Tibial artery (tissue), 4 donors: ENCODE measurements around the gene ZGPAT.

Experiments
- DNase-seq, 2 donors: peaks; one replicate each; pipeline ENCODE4 v3.0.0-alpha.2; 2019
- H3K27ac ChIP-seq, 2 donors: fragments of 200-600 bp; sonication (generic) in 1 of 2; 1 replicate in 1 of 2; 2 replicates in 1 of 2; pipeline ENCODE4 v1.5.1; 2018 to 2019; ENCODE audit warnings: mild to moderate bottlenecking in 1 of 2
- H3K27me3 ChIP-seq, 2 donors: fragments of 200-600 bp; sonication (generic) in 1 of 2; one replicate each; pipeline versions ENCODE4 v1.5.1 to v1.6.0; 2016 to 2019
- H3K36me3 ChIP-seq, 3 donors: fragments of 200-600 bp; sonication (generic) in 2 of 3; one replicate each; pipeline ENCODE4 v1.5.1; 2016 to 2019; ENCODE audit warnings: mild to moderate bottlenecking in 2 of 3
- H3K4me1 ChIP-seq, 4 donors: fragments of 200-600 bp; sonication (generic) in 2 of 4; 1 replicate in 3 of 4; 2 replicates in 1 of 4; pipeline ENCODE4 v1.5.1; 2016 to 2019
- H3K4me3 ChIP-seq, 2 donors: fragments of 200-600 bp; sonication (generic) in 1 of 2; 1 replicate in 1 of 2; 2 replicates in 1 of 2; pipeline ENCODE4 v1.5.1; 2018 to 2019; ENCODE audit warnings: mild to moderate bottlenecking in 2 of 2
- H3K9me3 ChIP-seq, 3 donors: fragments of 200-600 bp; sonication (generic) in 1 of 3; one replicate each; pipeline ENCODE4 v1.5.1; 2016 to 2019
- intact Hi-C: fragments of 100-400 bp; cut with DNase I; formaldehyde crosslinking; loops from one replicate; pipeline ENCODE4 v1.15.0; 2023; ENCODE audit warnings: low total_unique reads
- TF ChIP-seq, protein P1 (sequence below), 2 experiments: fragments of 200-600 bp in 1 of 2; fragments of 450-650 bp in 1 of 2; IDR thresholded peaks; one replicate each; pipeline ENCODE4 v1.5.1; 2017 to 2019; ENCODE audit warnings: antibody characterized with exemption in 2 of 2, mild to moderate bottlenecking in 1 of 2, moderate library complexity in 1 of 2

Gene ZGPAT

DNA sequence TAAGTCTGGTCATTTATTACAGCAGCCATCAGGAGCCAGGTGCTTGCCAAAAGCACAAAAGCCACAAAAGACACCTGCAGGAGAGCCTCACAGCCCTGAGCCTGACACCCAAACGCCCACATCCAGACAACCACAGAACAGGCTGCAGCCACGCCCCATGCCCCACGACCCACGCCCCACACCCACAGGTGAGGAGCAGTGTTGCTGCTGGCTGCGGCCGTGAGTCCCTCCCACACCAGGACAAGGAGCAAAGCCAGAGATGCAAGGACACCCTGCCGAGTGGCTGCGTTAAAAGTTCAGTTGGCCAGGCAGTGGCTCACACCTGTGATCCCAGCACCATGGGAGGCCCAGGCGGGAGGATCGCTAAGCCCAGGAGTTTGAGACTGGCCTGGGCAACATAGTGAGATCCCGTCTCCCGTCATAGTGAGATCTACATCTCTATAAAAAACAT, 74.7 kb downstream of the ZGPAT start:
- DNase-seq = no peak
- H3K27ac ChIP-seq = no peak overlapping the region
- no peaks in the 10 kb centered on the region for H3K4me1 ChIP-seq
- no peaks in the 10 kb centered on the region for H3K36me3 ChIP-seq
- no peaks in the 10 kb centered on the region for H3K27me3 ChIP-seq
- H3K4me3 ChIP-seq = no peak overlapping the region
- no peaks in the 10 kb centered on the region for H3K9me3 ChIP-seq
- intact Hi-C loops = no loop called here
- TF ChIP-seq, protein P1, sequence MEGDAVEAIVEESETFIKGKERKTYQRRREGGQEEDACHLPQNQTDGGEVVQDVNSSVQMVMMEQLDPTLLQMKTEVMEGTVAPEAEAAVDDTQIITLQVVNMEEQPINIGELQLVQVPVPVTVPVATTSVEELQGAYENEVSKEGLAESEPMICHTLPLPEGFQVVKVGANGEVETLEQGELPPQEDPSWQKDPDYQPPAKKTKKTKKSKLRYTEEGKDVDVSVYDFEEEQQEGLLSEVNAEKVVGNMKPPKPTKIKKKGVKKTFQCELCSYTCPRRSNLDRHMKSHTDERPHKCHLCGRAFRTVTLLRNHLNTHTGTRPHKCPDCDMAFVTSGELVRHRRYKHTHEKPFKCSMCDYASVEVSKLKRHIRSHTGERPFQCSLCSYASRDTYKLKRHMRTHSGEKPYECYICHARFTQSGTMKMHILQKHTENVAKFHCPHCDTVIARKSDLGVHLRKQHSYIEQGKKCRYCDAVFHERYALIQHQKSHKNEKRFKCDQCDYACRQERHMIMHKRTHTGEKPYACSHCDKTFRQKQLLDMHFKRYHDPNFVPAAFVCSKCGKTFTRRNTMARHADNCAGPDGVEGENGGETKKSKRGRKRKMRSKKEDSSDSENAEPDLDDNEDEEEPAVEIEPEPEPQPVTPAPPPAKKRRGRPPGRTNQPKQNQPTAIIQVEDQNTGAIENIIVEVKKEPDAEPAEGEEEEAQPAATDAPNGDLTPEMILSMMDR (IDR thresholded peaks at IDR 0.05) = no peak

DNA sequence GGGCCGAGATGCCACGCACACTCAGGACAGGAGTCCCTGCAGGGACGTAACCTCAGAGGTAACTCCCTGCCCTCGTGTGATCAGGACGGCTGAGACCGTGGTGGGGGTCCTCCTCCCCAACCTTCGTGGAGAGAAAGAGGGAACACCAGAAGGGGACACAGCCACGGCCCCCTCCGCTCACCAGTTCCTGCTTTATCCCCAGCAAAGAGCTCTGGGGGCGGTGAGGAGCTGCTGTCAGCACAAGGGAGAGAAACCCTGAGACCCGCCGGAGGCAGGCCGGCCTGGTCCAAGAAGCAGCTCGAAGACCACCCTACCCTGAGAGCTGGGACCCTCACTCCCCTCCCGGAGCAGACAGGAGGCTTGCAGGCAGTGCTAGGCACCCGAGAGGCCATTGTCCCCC, 76.1 kb downstream of the ZGPAT start:
- no peaks in the 10 kb centered on the region for H3K9me3 ChIP-seq
- TF ChIP-seq, protein P1 (IDR thresholded peaks at IDR 0.05) = no peak
- no peak overlapping the region for H3K4me3 ChIP-seq
- no peak for DNase-seq
- peaks cover 0 to 3% (median 0%) of the 10 kb centered on the region in 3 donors for H3K36me3 ChIP-seq
- H3K27me3 ChIP-seq = no peaks in the 10 kb centered on the region
- no peaks in the 10 kb centered on the region for H3K4me1 ChIP-seq
- no peak overlapping the region for H3K27ac ChIP-seq
- intact Hi-C loops = no loop called here

DNA sequence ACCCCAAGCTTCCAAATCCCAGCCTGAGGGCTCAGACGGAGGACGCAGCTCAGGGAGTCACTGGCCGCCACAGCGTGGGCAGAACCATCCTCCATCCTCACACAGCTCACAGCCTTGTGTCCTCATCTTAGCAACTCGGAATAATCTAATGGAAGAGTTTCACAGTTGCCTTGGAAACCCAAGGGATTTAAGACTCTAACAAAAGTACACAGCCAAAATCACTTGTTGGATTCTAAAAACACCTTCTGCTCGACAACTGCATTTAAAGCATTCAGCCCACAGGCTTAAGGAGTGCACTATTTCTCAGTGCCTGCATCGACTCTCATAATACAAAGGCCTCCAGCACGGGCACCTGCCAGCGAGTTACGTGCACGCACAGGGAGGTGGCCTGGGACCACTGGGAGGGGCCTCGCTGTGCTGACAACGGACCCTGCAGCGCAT, 77.9 kb downstream of the ZGPAT start:
- no peak overlapping the region for H3K27ac ChIP-seq
- no peaks in the 10 kb centered on the region for H3K4me1 ChIP-seq
- H3K27me3 ChIP-seq = no peaks in the 10 kb centered on the region
- intact Hi-C loops = loop anchor here (5.0 kb wide), 3 partner anchors 77 to 238 kb away; partner anchors contain the start of genes ABHD16B and SRMS
- no peaks in the 10 kb centered on the region for H3K9me3 ChIP-seq
- no peak overlapping the region for H3K4me3 ChIP-seq
- DNase-seq = no peak
- H3K36me3 ChIP-seq = peaks cover 0 to 20% (median 9%) of the 10 kb centered on the region in 3 donors
- TF ChIP-seq, protein P1 (IDR thresholded peaks at IDR 0.05) = no peak
